RWPE1 (cell line): ENCODE results near the gene CALN1.

Experiments
- CTCF ChIA-PET: fragments of 350-600 bp; sonication (Branson Sonifier 250); formaldehyde crosslinking; extraction: SDS; loops from one replicate; lab custom pipeline; 2021; lab: Yijun Ruan, JAX
- POLR2A ChIA-PET: fragments of 400-600 bp; formaldehyde crosslinking; extraction: SDS; loops from one replicate; lab custom pipeline; 2020; ENCODE audit warnings: antibody characterized with exemption; ENCODE audit not compliant: low non-redundant PET; lab: Yijun Ruan, JAX
- DNase-seq: peaks from one replicate; pipeline ENCODE4 v3.0.0; 2012; ENCODE audit warnings: low spot score
- H3K27ac ChIP-seq: fragments of 450-650 bp; 2 replicates; pipeline ENCODE4 v1.5.1; 2017
- TF ChIP-seq, protein P1 (sequence below): fragments of 450-650 bp; conservative IDR thresholded peaks from 2 replicates; pipeline ENCODE4 v1.5.1; 2017; ENCODE audit warnings: low read depth, mild to moderate bottlenecking

CALN1 gene

GRCh38 chr7:72092769-72093168, 319.4 kb downstream of the CALN1 start:
- CTCF ChIA-PET: no interaction called here

DNA sequence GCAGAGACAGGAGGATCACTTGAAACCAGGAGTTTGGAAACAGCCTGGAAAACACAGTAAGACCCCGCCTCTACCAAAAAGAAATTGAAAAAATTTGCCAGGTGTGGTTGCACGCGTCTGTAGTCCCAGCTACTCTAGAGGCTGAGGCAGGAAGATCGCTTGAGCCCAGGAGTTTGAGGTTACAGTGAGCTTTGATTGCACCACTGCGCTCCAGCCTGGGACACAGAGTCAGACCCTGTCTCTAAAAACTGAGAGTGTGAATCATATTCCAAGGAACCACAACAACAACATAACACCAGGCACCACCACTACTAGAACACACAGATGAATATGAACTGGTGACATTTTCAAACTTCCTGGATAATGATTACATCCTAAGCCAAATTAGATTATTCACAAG, 324.2 kb downstream of the CALN1 start:
- DNase-seq: no peak
- H3K27ac ChIP-seq: no peak overlapping the region
- ChIA-PET CTCF (no interaction called here), POLR2A (no interaction called here)
- TF ChIP-seq, protein P1, sequence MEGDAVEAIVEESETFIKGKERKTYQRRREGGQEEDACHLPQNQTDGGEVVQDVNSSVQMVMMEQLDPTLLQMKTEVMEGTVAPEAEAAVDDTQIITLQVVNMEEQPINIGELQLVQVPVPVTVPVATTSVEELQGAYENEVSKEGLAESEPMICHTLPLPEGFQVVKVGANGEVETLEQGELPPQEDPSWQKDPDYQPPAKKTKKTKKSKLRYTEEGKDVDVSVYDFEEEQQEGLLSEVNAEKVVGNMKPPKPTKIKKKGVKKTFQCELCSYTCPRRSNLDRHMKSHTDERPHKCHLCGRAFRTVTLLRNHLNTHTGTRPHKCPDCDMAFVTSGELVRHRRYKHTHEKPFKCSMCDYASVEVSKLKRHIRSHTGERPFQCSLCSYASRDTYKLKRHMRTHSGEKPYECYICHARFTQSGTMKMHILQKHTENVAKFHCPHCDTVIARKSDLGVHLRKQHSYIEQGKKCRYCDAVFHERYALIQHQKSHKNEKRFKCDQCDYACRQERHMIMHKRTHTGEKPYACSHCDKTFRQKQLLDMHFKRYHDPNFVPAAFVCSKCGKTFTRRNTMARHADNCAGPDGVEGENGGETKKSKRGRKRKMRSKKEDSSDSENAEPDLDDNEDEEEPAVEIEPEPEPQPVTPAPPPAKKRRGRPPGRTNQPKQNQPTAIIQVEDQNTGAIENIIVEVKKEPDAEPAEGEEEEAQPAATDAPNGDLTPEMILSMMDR: no peak

More at GRCh38 chr7:72092769-72093168, 319.4 kb downstream of the CALN1 start:
- no peak for DNase-seq
- TF ChIP-seq, protein P1: no peak
- H3K27ac ChIP-seq: no peak overlapping the region
- POLR2A ChIA-PET: no interaction called here

DNA sequence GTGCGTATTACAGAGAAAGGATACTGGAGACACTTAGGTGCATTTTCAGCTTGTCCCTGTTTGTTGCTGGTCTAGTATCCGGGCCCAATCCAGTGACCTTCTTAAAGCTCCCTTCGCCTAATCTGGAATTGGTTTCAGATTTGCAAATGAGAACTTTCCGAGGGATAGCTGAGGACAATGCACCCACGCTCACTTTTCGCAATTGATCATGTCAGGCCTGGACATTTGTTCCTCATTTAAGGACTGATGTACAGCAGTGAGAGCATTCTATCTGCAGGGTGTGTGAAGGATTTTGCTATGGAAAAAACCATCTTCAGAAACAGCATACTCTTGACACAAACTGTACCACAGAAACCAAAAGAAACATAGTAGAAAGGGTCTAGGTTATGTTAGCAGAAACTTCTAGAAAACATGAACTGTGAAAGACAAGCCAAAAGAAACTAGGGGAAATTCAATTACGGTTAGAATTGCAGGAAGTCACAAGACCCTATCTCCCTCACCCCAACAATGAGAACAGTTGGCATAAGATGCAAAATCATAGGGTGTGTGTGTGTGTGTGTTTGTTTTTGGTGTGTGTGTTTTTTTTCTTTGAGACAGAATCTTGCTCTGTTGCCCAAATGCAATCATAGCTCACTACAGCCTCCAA, 331.1 kb downstream of the CALN1 start:
- DNase-seq: no peak
- H3K27ac ChIP-seq: no peak overlapping the region
- CTCF ChIA-PET: no interaction called here
- POLR2A ChIA-PET: no interaction called here
- TF ChIP-seq, protein P1: no peak

- TF ChIP-seq, protein P1: no peak
- no peak overlapping the region for H3K27ac ChIP-seq
- no peak for DNase-seq
- POLR2A ChIA-PET: no interaction called here
- CTCF ChIA-PET: interaction anchor here (0.5 kb wide), 1 partner anchor 328 kb away, joined by 3 read pairs; no protein-coding TSS in a partner anchor
Measured at GRCh38 chr7:72080341-72080766, 331.8 kb downstream of the CALN1 start.

- H3K27ac ChIP-seq: no peak overlapping the region
- no peak for DNase-seq
- POLR2A ChIA-PET: no interaction called here
- CTCF ChIA-PET: interaction anchor here (0.6 kb wide), 1 partner anchor 104 kb away, joined by 3 read pairs; no protein-coding TSS in a partner anchor
- TF ChIP-seq, protein P1: no peak
Measured at GRCh38 chr7:72078856-72079255, 333.3 kb downstream of the CALN1 start.

- no peak overlapping the region for H3K27ac ChIP-seq
- ChIA-PET CTCF (interaction anchor here (0.6 kb wide), 1 partner anchor 105 kb away, joined by 3 read pairs; no protein-coding TSS in a partner anchor), POLR2A (no interaction called here)
- DNase-seq: no peak
- TF ChIP-seq, protein P1: no peak
Measured at GRCh38 chr7:72078301-72078700, 333.8 kb downstream of the CALN1 start.
